HepG2 (cell line): ENCODE results near the gene MAPK8IP1. TPM values are rescaled to one million over a fixed set of nuclear protein-coding genes. Genes with fewer than 3 reads are reported as not detected.

Experiments used
- BCL3 ChIP-seq: sonication (generic); formaldehyde crosslinking; IDR thresholded peaks from 2 replicates; pipeline ENCODE4 v1.5.1; 2020; ENCODE audit warnings: mild to moderate bottlenecking, missing genetic modification reagents, moderate library complexity
- BRF2 ChIP-seq: sonication (generic); formaldehyde crosslinking; IDR thresholded peaks from 2 replicates; pipeline ENCODE4 v1.8.1; 2022; ENCODE audit warnings: mild to moderate bottlenecking, missing genetic modification reagents
- ETV5 ChIP-seq: IDR thresholded peaks from 2 replicates; pipeline ENCODE4 v1.6.1; 2018; ENCODE audit warnings: missing biosample characterization, missing genetic modification reagents, inconsistent platforms, borderline replicate concordance
- GPBP1L1 ChIP-seq: sonication (generic); formaldehyde crosslinking; IDR thresholded peaks from 2 replicates; pipeline ENCODE4 v1.5.0; 2020; ENCODE audit warnings: mild to moderate bottlenecking, missing genetic modification reagents
- MTERF4 ChIP-seq: sonication (generic); formaldehyde crosslinking; IDR thresholded peaks from 2 replicates; pipeline ENCODE4 v1.8.0; 2023; ENCODE audit warnings: mild to moderate bottlenecking, missing genetic modification reagents
- NFE2L1 ChIP-seq: sonication (generic); formaldehyde crosslinking; IDR thresholded peaks from 2 replicates; pipeline ENCODE4 v1.4.0; 2020; ENCODE audit warnings: missing genetic modification reagents, mild to moderate bottlenecking, borderline replicate concordance
- PAF1 ChIP-seq: IDR thresholded peaks from 2 replicates; pipeline ENCODE4 v1.6.1; 2016; ENCODE audit warnings: missing genetic modification reagents, missing compliant biosample characterization
- RBM39 ChIP-seq: fragments of 200-400 bp; formaldehyde crosslinking; IDR thresholded peaks from one replicate; pipeline ENCODE4 v1.6.1; 2018; ENCODE audit warnings: antibody characterized with exemption, mild to moderate bottlenecking, low read depth, low read length; ENCODE audit not compliant: poor library complexity, severe bottlenecking
- TFDP2 ChIP-seq: sonication (generic); formaldehyde crosslinking; IDR thresholded peaks from 2 replicates; pipeline ENCODE4 v1.4.0; 2020; ENCODE audit warnings: missing genetic modification reagents
- ZBTB43 ChIP-seq: sonication (generic); formaldehyde crosslinking; conservative IDR thresholded peaks from 2 replicates; pipeline ENCODE4 v1.4.0; 2020; ENCODE audit warnings: missing genetic modification reagents
- ZNF512B ChIP-seq: sonication (generic); formaldehyde crosslinking; IDR thresholded peaks from 2 replicates; pipeline ENCODE4 v1.5.1; 2020; ENCODE audit warnings: missing genetic modification reagents, mild to moderate bottlenecking, borderline replicate concordance
- ZSCAN12 ChIP-seq: sonication (generic); formaldehyde crosslinking; IDR thresholded peaks from 2 replicates; pipeline ENCODE4 v1.9.0; 2021; ENCODE audit warnings: mild to moderate bottlenecking, missing genetic modification reagents
- polyA plus RNA-seq, 8 experiments: library from polyadenylated mRNA; depleted of rRNA in 3 of 8; stranded (reverse) in 7 of 8; unstranded in 1 of 8; fragments of >200 nt; fragmentation: Illumina TruSeq in 4 of 8; extraction: Trizol in 4 of 8; gene quantifications; 2 replicates each; pipeline versions ENCODE4 v1.2.1 to v1.2.3, GENCODE V29; 2011 to 2016; ENCODE audit warnings: low read depth in 4 of 8, missing spikeins in 1 of 8, mixed read lengths in 1 of 8; ENCODE audit not compliant: insufficient read depth in 1 of 8
- total RNA-seq, 5 experiments: library from RNA; depleted of rRNA; stranded (reverse); fragments of >200 nt; fragmentation: Illumina TruSeq; extraction: Trizol; gene quantifications; 2 replicates each; pipeline ENCODE4 v1.2.3, GENCODE V29; 2016; ENCODE audit warnings: low read depth in 1 of 5

MAPK8IP1 gene
- total and polyA plus RNA-seq, 2 of the 13 experiments (the other 11 are each of a cell fraction or from before 2014, with no cell fraction given): 2.2 to 4.2 TPM

- TF ChIP-seq NFE2L1 (CRISPR knock-in tag): peak; percentile 69; the same call in 1 of the 2 replicates
- TF ChIP-seq RBM39: no peak
- no peak for TF ChIP-seq BRF2
- TF ChIP-seq MTERF4: peak; percentile 58; the same call in 1 of the 2 replicates
- peak; percentile 19; the same call in 1 of the 2 replicates for TF ChIP-seq ZSCAN12 (CRISPR knock-in tag)
- no peak for TF ChIP-seq ETV5 (CRISPR knock-in tag)
- peak; percentile 72; the same call in 1 of the 2 replicates for TF ChIP-seq BCL3 (CRISPR knock-in tag)
- no peak; the same call in 1 of the 2 replicates for TF ChIP-seq TFDP2 (CRISPR knock-in tag)
- no peak for TF ChIP-seq PAF1
- no peak for TF ChIP-seq GPBP1L1 (CRISPR knock-in tag)
- TF ChIP-seq ZBTB43: 0 out of 2 replicates have a peak, but pooled peaks have one; percentile 34
- no peak for TF ChIP-seq ZNF512B (CRISPR knock-in tag)
Measured at GRCh38 chr11:45846974-45847910, 38.2 kb upstream of the MAPK8IP1 start, which contains the start of gene CRY2 (continued).
